DOHH2 (cell line): ENCODE results near the gene AGR3.

Source experiments
- H3F3A ChIP-seq: fragments of 200-600 bp; sonication (generic), shearing (Covaris generic); 2 replicates; pipeline ENCODE4 v1.6.0; 2016; ENCODE audit warnings: antibody characterized with exemption, mild to moderate bottlenecking; ENCODE audit not compliant: control insufficient read depth, insufficient read depth
- H3K27ac ChIP-seq: fragments of 200-600 bp; sonication (generic); 2 replicates; pipeline ENCODE4 v1.5.1; 2014; ENCODE audit warnings: low read depth, mild to moderate bottlenecking, low read length, moderate library complexity
- H3K27me3 ChIP-seq: fragments of 200-600 bp; sonication (generic); 2 replicates; pipeline ENCODE4 v1.6.1; 2014; ENCODE audit warnings: mild to moderate bottlenecking, low read length, mixed read lengths; ENCODE audit not compliant: control insufficient read depth
- H3K36me3 ChIP-seq: fragments of 200-600 bp; sonication (generic); 2 replicates; pipeline ENCODE4 v1.6.1; 2014; ENCODE audit warnings: mild to moderate bottlenecking, low read length, moderate library complexity, mixed read lengths; ENCODE audit not compliant: control insufficient read depth
- H3K4me1 ChIP-seq: fragments of 200-600 bp; sonication (generic); 2 replicates; pipeline ENCODE4 v1.6.1; 2014; ENCODE audit warnings: mild to moderate bottlenecking, low read length, mixed read lengths; ENCODE audit not compliant: control insufficient read depth
- H3K4me2 ChIP-seq: fragments of 200-600 bp; sonication (generic); 2 replicates; pipeline ENCODE4 v1.6.0; 2014; ENCODE audit warnings: mild to moderate bottlenecking, low read length, moderate library complexity
- H3K4me3 ChIP-seq: fragments of 200-600 bp; sonication (generic); 2 replicates; pipeline ENCODE4 v1.5.1; 2014; ENCODE audit warnings: mild to moderate bottlenecking, low read length, mixed read lengths
- H3K79me2 ChIP-seq: fragments of 200-600 bp; sonication (generic); 2 replicates; pipeline ENCODE4 v1.6.1; 2014; ENCODE audit warnings: mild to moderate bottlenecking, low read length, mixed read lengths; ENCODE audit not compliant: control insufficient read depth
- H3K9me2 ChIP-seq: fragments of 200-600 bp; sonication (generic); replicated peaks from 2 replicates; pipeline ENCODE4 v1.6.1; 2014; ENCODE audit warnings: mild to moderate bottlenecking, low read length, mixed read lengths; ENCODE audit not compliant: control insufficient read depth
- H3K9me3 ChIP-seq: fragments of 200-600 bp; sonication (generic); 2 replicates; pipeline ENCODE4 v1.6.1; 2014; ENCODE audit warnings: antibody characterized with exemption, low read length, mixed read lengths; ENCODE audit not compliant: control insufficient read depth, insufficient read depth
- H4K20me1 ChIP-seq: fragments of 200-600 bp; sonication (generic); 2 replicates; pipeline ENCODE4 v1.6.0; 2014; ENCODE audit warnings: low read depth, mild to moderate bottlenecking, antibody characterized with exemption, low read length, moderate library complexity; ENCODE audit not compliant: control insufficient read depth, insufficient read depth
- CTCF ChIP-seq: fragments of 200-600 bp; sonication (generic); IDR thresholded peaks from one replicate; pipeline ENCODE4 v1.5.1; 2014; ENCODE audit warnings: antibody characterized with exemption, mild to moderate bottlenecking, low read depth, low read length; ENCODE audit not compliant: poor library complexity, severe bottlenecking
- EZH2phosphoT487 ChIP-seq: fragments of 200-600 bp; sonication (generic); IDR thresholded peaks from 2 replicates; pipeline ENCODE4 v1.6.1; 2017; ENCODE audit warnings: borderline replicate concordance, mild to moderate bottlenecking, antibody characterized with exemption, low read length, moderate library complexity, mixed read lengths

AGR3 gene

GRCh38 chr7:16836481-16836880 lies 45.3 kb downstream of the AGR3 start:
- Histone ChIP-seq H3K4me1 (no peaks in the 10 kb centered on the region; the same call in 1 of the 2 replicates), H4K20me1 (no peaks in the 10 kb centered on the region), H3K9me2 (no peaks in the 10 kb centered on the region), H3K27ac (no peak overlapping the region), H3F3A (no peaks in the 10 kb centered on the region), H3K4me3 (no peak overlapping the region), H3K9me3 (no peaks in the 10 kb centered on the region), H3K27me3 (no peaks in the 10 kb centered on the region), H3K4me2 (no peak overlapping the region), H3K79me2 (no peaks in the 10 kb centered on the region), H3K36me3 (no peaks in the 10 kb centered on the region)
- no peak for TF ChIP-seq EZH2phosphoT487
- no peak for TF ChIP-seq CTCF

GRCh38 chr7:16833373-16833772 lies 48.4 kb downstream of the AGR3 start:
- H4K20me1 ChIP-seq = no peaks in the 10 kb centered on the region
- TF ChIP-seq CTCF (no peak), EZH2phosphoT487 (no peak)
- H3K36me3 ChIP-seq = no peaks in the 10 kb centered on the region
- H3K4me2 ChIP-seq = no peak overlapping the region
- H3K4me1 ChIP-seq = no peaks in the 10 kb centered on the region
- no peaks in the 10 kb centered on the region for H3K9me3 ChIP-seq
- no peak overlapping the region for H3K4me3 ChIP-seq
- no peaks in the 10 kb centered on the region for H3F3A ChIP-seq
- H3K27ac ChIP-seq = no peak overlapping the region
- H3K9me2 ChIP-seq = no peaks in the 10 kb centered on the region
- no peaks in the 10 kb centered on the region for H3K79me2 ChIP-seq
- peaks cover 4% of the 10 kb centered on the region; the same call in 1 of the 2 replicates for H3K27me3 ChIP-seq

- TF ChIP-seq EZH2phosphoT487 (no peak), CTCF (no peak)
- Histone ChIP-seq H3K4me2 (no peak overlapping the region), H3K4me1 (no peaks in the 10 kb centered on the region), H3K79me2 (no peaks in the 10 kb centered on the region), H4K20me1 (no peaks in the 10 kb centered on the region), H3K4me3 (no peak overlapping the region), H3K27ac (no peak overlapping the region), H3K27me3 (peaks cover 7% of the 10 kb centered on the region), H3F3A (no peaks in the 10 kb centered on the region), H3K9me2 (no peaks in the 10 kb centered on the region), H3K9me3 (no peaks in the 10 kb centered on the region), H3K36me3 (no peaks in the 10 kb centered on the region)
These were observed 55.7 kb downstream of the AGR3 start for GRCh38 chr7:16826060-16826459.
